HuH-7.5 (cell line): ENCODE results near the gene CSTPP1.
"Not testable (repeated sequence)": the region's sequence is repeated elsewhere in the genome, so short reads cannot be mapped to it uniquely, and the experiment has no call there.

Experiments used
- DNase-seq: peaks from one replicate; pipeline ENCODE4 v3.0.0; 2011; ENCODE audit warnings: low spot score

Gene CSTPP1

GRCh38 chr11:47050284-47050683 is 113.7 kb downstream of the CSTPP1 start:
- DNase-seq, result no peak

- DNase-seq, result no peak
Measured at GRCh38 chr11:47051217-47051616, 114.7 kb downstream of the CSTPP1 start.

- DNase-seq, result no peak
Measured at GRCh38 chr11:47052165-47052564, 115.6 kb downstream of the CSTPP1 start.

- DNase-seq, result no peak
Measured at GRCh38 chr11:47052576-47052975, 116.0 kb downstream of the CSTPP1 start.

GRCh38 chr11:47055534-47055933 is 119.0 kb downstream of the CSTPP1 start:
- DNase-seq, result no peak

GRCh38 chr11:47056261-47056915 is 119.8 kb downstream of the CSTPP1 start:
- DNase-seq, result no peak

GRCh38 chr11:47057365-47057764 is 120.8 kb downstream of the CSTPP1 start:
- DNase-seq, result no peak

- no peak for DNase-seq
Measured at GRCh38 chr11:47060807-47061206, 124.2 kb downstream of the CSTPP1 start.

GRCh38 chr11:47061429-47062178 is 125.0 kb downstream of the CSTPP1 start:
- no peak for DNase-seq

GRCh38 chr11:47062736-47063135 is 126.2 kb downstream of the CSTPP1 start:
- DNase-seq, result no peak

GRCh38 chr11:47067401-47067800 is 130.8 kb downstream of the CSTPP1 start:
- no peak for DNase-seq

GRCh38 chr11:47070769-47071168 is 134.2 kb downstream of the CSTPP1 start:
- no peak for DNase-seq

GRCh38 chr11:47071341-47071740 is 134.8 kb downstream of the CSTPP1 start:
- no peak for DNase-seq

- no peak for DNase-seq
Measured at GRCh38 chr11:47071791-47072261, 135.3 kb downstream of the CSTPP1 start.

GRCh38 chr11:47078751-47079521 is 142.4 kb downstream of the CSTPP1 start:
- DNase-seq, result no peak

- not testable (repeated sequence) for DNase-seq
Measured at GRCh38 chr11:47080775-47081174, 144.2 kb downstream of the CSTPP1 start.

GRCh38 chr11:47083913-47084312 is 147.4 kb downstream of the CSTPP1 start:
- no peak for DNase-seq

- no peak for DNase-seq
Measured at GRCh38 chr11:47087801-47088200, 151.2 kb downstream of the CSTPP1 start.

GRCh38 chr11:47093541-47093940 is 157.0 kb downstream of the CSTPP1 start:
- no peak for DNase-seq

GRCh38 chr11:47096871-47097270 is 160.3 kb downstream of the CSTPP1 start:
- DNase-seq, result not testable (repeated sequence)

GRCh38 chr11:47098223-47098622 is 161.7 kb downstream of the CSTPP1 start:
- DNase-seq, result not testable (repeated sequence)

GRCh38 chr11:47099214-47099917 is 162.8 kb downstream of the CSTPP1 start:
- DNase-seq, result peak; percentile 23
